Lower leg skin (tissue), 3 donors: ENCODE results near the gene GUCY2C.

Source experiments
- CTCF ChIP-seq, 3 donors: fragments of 450-650 bp; IDR thresholded peaks; one replicate each; pipeline ENCODE4 v1.5.1; 2016; ENCODE audit warnings: antibody characterized with exemption in 3 of 3, mild to moderate bottlenecking in 3 of 3, moderate library complexity in 2 of 3
- POLR2A ChIP-seq, 2 donors: fragments of 450-650 bp; IDR thresholded peaks; one replicate each; pipeline ENCODE4 v1.6.1; 2016 to 2017; ENCODE audit warnings: antibody characterized with exemption in 2 of 2, mild to moderate bottlenecking in 1 of 2, moderate library complexity in 1 of 2

- no peak for TF ChIP-seq CTCF (IDR thresholded peaks at IDR 0.05)
- TF ChIP-seq POLR2A (IDR thresholded peaks at IDR 0.05), result no peak
These were observed 60.6 kb downstream of the GUCY2C start for GRCh38 chr12:14635776-14636175.
